ENCODE data around the gene CLIP3.
A peak's percentile ranks its signal among the peaks of the same experiment; 100 is the strongest.
"Not testable (repeated sequence)": the region's sequence is repeated elsewhere in the genome, so short reads cannot be mapped to it uniquely, and the experiment has no call there.

Gene CLIP3

GRCh38 chr19:36068810-36069499, 36.3 kb upstream of the CLIP3 start:
- H3K27ac ChIP-seq (ENCODE audit: insufficient read depth in 1 of 2, low read depth in 1 of 2, low read length in 2 of 2, poor library complexity in 1 of 2, severe bottlenecking in 2 of 2); CTCF ChIA-PET; H3K4me1 ChIP-seq (ENCODE audit: control extremely low read depth in 1 of 4, control insufficient read depth in 4 of 4, insufficient read depth in 4 of 4, low read length in 3 of 4); DNase-seq; POLR2A ChIA-PET; H3K4me3 ChIP-seq (ENCODE audit: control insufficient read depth in 1 of 7, extremely low read depth in 1 of 7, insufficient read depth in 4 of 7, low read depth in 2 of 7, low read length in 6 of 7); H3K27me3 ChIP-seq (replicated peaks in 2 of 5; ENCODE audit: control insufficient read depth in 4 of 5, insufficient read depth in 5 of 5, low read length in 4 of 5); H3K9me3 ChIP-seq (ENCODE audit: control extremely low read depth in 1 of 5, control insufficient read depth in 4 of 5, insufficient read depth in 2 of 5, low read depth in 1 of 5, low read length in 4 of 5): not testable (repeated sequence)
- H3K36me3 ChIP-seq (ENCODE audit: control insufficient read depth in 4 of 4, insufficient read depth in 4 of 4, low read length in 3 of 4): peaks cover 10 to 69% (median 34%) of the 10 kb centered on the region in 4 experiments
- 96% methylated on average over 19 of the region's 57 CpGs for WGBS (ENCODE audit: insufficient coverage)

GRCh38 chr19:36067681-36068080, 35.0 kb upstream of the CLIP3 start:
- POLR2A ChIA-PET: no interaction called here
- H3K36me3 ChIP-seq (ENCODE audit: control insufficient read depth in 4 of 4, insufficient read depth in 4 of 4, low read length in 3 of 4): peaks cover 7 to 66% (median 33%) of the 10 kb centered on the region in 4 experiments

GRCh38 chr19:36064826-36065225, 32.2 kb upstream of the CLIP3 start:
- no peak overlapping the region for H3K27ac ChIP-seq (ENCODE audit: insufficient read depth in 1 of 2, low read depth in 1 of 2, low read length in 2 of 2, poor library complexity in 1 of 2, severe bottlenecking in 2 of 2)
- POLR2A ChIA-PET: no interaction called here
- no peaks in the 10 kb centered on the region for H3K9me3 ChIP-seq (ENCODE audit: control extremely low read depth in 1 of 5, control insufficient read depth in 4 of 5, insufficient read depth in 2 of 5, low read depth in 1 of 5, low read length in 4 of 5)
- H3K27me3 ChIP-seq (replicated peaks in 2 of 5; ENCODE audit: control insufficient read depth in 4 of 5, insufficient read depth in 5 of 5, low read length in 4 of 5): no peaks in the 10 kb centered on the region
- no peak for DNase-seq
- H3K4me3 ChIP-seq (ENCODE audit: control insufficient read depth in 1 of 7, extremely low read depth in 1 of 7, insufficient read depth in 4 of 7, low read depth in 2 of 7, low read length in 6 of 7): no peak overlapping the region
- 89% methylated on average over 6 of the region's 8 CpGs for WGBS (ENCODE audit: insufficient coverage)
- CTCF ChIA-PET: interaction anchor here (0.6 kb wide), 1 partner anchor 68 kb away, joined by 3 read pairs; no protein-coding TSS in a partner anchor
- H3K36me3 ChIP-seq (ENCODE audit: control insufficient read depth in 4 of 4, insufficient read depth in 4 of 4, low read length in 3 of 4): peaks cover 5 to 68% (median 34%) of the 10 kb centered on the region in 4 experiments
- no peaks in the 10 kb centered on the region for H3K4me1 ChIP-seq (ENCODE audit: control extremely low read depth in 1 of 4, control insufficient read depth in 4 of 4, insufficient read depth in 4 of 4, low read length in 3 of 4)

More at GRCh38 chr19:36067681-36068080, 35.0 kb upstream of the CLIP3 start:
- 93% methylated on average over 10 of the region's 11 CpGs for WGBS (ENCODE audit: insufficient coverage)
- no peak for DNase-seq
- H3K9me3 ChIP-seq (ENCODE audit: control extremely low read depth in 1 of 5, control insufficient read depth in 4 of 5, insufficient read depth in 2 of 5, low read depth in 1 of 5, low read length in 4 of 5): no peaks in the 10 kb centered on the region
- H3K4me1 ChIP-seq (ENCODE audit: control extremely low read depth in 1 of 4, control insufficient read depth in 4 of 4, insufficient read depth in 4 of 4, low read length in 3 of 4): no peaks in the 10 kb centered on the region
- no peak overlapping the region for H3K4me3 ChIP-seq (ENCODE audit: control insufficient read depth in 1 of 7, extremely low read depth in 1 of 7, insufficient read depth in 4 of 7, low read depth in 2 of 7, low read length in 6 of 7)
- CTCF ChIA-PET: no interaction called here
- H3K27ac ChIP-seq (ENCODE audit: insufficient read depth in 1 of 2, low read depth in 1 of 2, low read length in 2 of 2, poor library complexity in 1 of 2, severe bottlenecking in 2 of 2): no peak overlapping the region
- H3K27me3 ChIP-seq (replicated peaks in 2 of 5; ENCODE audit: control insufficient read depth in 4 of 5, insufficient read depth in 5 of 5, low read length in 4 of 5): no peaks in the 10 kb centered on the region

- 100% methylated on average over 1 of the region's 2 CpGs for WGBS (ENCODE audit: insufficient coverage)
- H3K27me3 ChIP-seq (replicated peaks in 2 of 5; ENCODE audit: control insufficient read depth in 4 of 5, insufficient read depth in 5 of 5, low read length in 4 of 5): no peaks in the 10 kb centered on the region
- H3K4me3 ChIP-seq (ENCODE audit: control insufficient read depth in 1 of 7, extremely low read depth in 1 of 7, insufficient read depth in 4 of 7, low read depth in 2 of 7, low read length in 6 of 7): no peak overlapping the region
- DNase-seq: no peak
- ChIA-PET CTCF (interaction anchor here (0.8 to 1.8 kb wide), 9 partner anchors 11 to 108 kb away, joined by 3 to 9 read pairs (median 3); no protein-coding TSS in a partner anchor), POLR2A (no interaction called here)
- H3K27ac ChIP-seq (ENCODE audit: insufficient read depth in 1 of 2, low read depth in 1 of 2, low read length in 2 of 2, poor library complexity in 1 of 2, severe bottlenecking in 2 of 2): no peak overlapping the region
- peaks cover 0 to 5% (median 0%) of the 10 kb centered on the region in 4 experiments for H3K4me1 ChIP-seq (ENCODE audit: control extremely low read depth in 1 of 4, control insufficient read depth in 4 of 4, insufficient read depth in 4 of 4, low read length in 3 of 4)
- H3K36me3 ChIP-seq (ENCODE audit: control insufficient read depth in 4 of 4, insufficient read depth in 4 of 4, low read length in 3 of 4): peaks cover 5 to 70% (median 37%) of the 10 kb centered on the region in 4 experiments
- H3K9me3 ChIP-seq (ENCODE audit: control extremely low read depth in 1 of 5, control insufficient read depth in 4 of 5, insufficient read depth in 2 of 5, low read depth in 1 of 5, low read length in 4 of 5): no peaks in the 10 kb centered on the region
Observed at GRCh38 chr19:36061367-36061766, 28.7 kb upstream of the CLIP3 start.

GRCh38 chr19:36060430-36060829, 27.8 kb upstream of the CLIP3 start:
- Histone ChIP-seq H3K27me3 (replicated peaks in 2 of 5; ENCODE audit: control insufficient read depth in 4 of 5, insufficient read depth in 5 of 5, low read length in 4 of 5) (no peaks in the 10 kb centered on the region), H3K36me3 (ENCODE audit: control insufficient read depth in 4 of 4, insufficient read depth in 4 of 4, low read length in 3 of 4) (peaks cover 0 to 61% (median 33%) of the 10 kb centered on the region in 4 experiments), H3K9me3 (ENCODE audit: control extremely low read depth in 1 of 5, control insufficient read depth in 4 of 5, insufficient read depth in 2 of 5, low read depth in 1 of 5, low read length in 4 of 5) (no peaks in the 10 kb centered on the region), H3K4me3 (ENCODE audit: control insufficient read depth in 1 of 7, extremely low read depth in 1 of 7, insufficient read depth in 4 of 7, low read depth in 2 of 7, low read length in 6 of 7) (no peak overlapping the region), H3K27ac (ENCODE audit: insufficient read depth in 1 of 2, low read depth in 1 of 2, low read length in 2 of 2, poor library complexity in 1 of 2, severe bottlenecking in 2 of 2) (no peak overlapping the region), H3K4me1 (ENCODE audit: control extremely low read depth in 1 of 4, control insufficient read depth in 4 of 4, insufficient read depth in 4 of 4, low read length in 3 of 4) (peaks cover 0 to 14% (median 6%) of the 10 kb centered on the region in 4 experiments)
- 93% methylated on average over 4 of the region's 4 CpGs for WGBS (ENCODE audit: insufficient coverage)
- DNase-seq: peak; percentile 16 to 49 (median 41)
- ChIA-PET POLR2A (no interaction called here), CTCF (interaction anchor here (0.8 to 1.8 kb wide), 7 partner anchors 10 to 109 kb away, joined by 3 to 9 read pairs (median 3); no protein-coding TSS in a partner anchor)

- WGBS (ENCODE audit: insufficient coverage): 100% methylated on average over 4 of the region's 6 CpGs
- Histone ChIP-seq H3K4me3 (ENCODE audit: control insufficient read depth in 1 of 7, extremely low read depth in 1 of 7, insufficient read depth in 4 of 7, low read depth in 2 of 7, low read length in 6 of 7) (no peak overlapping the region), H3K4me1 (ENCODE audit: control extremely low read depth in 1 of 4, control insufficient read depth in 4 of 4, insufficient read depth in 4 of 4, low read length in 3 of 4) (peaks cover 0 to 17% (median 9%) of the 10 kb centered on the region in 4 experiments), H3K36me3 (ENCODE audit: control insufficient read depth in 4 of 4, insufficient read depth in 4 of 4, low read length in 3 of 4) (peaks cover 0 to 54% (median 33%) of the 10 kb centered on the region in 4 experiments), H3K9me3 (ENCODE audit: control extremely low read depth in 1 of 5, control insufficient read depth in 4 of 5, insufficient read depth in 2 of 5, low read depth in 1 of 5, low read length in 4 of 5) (no peaks in the 10 kb centered on the region), H3K27me3 (replicated peaks in 2 of 5; ENCODE audit: control insufficient read depth in 4 of 5, insufficient read depth in 5 of 5, low read length in 4 of 5) (no peaks in the 10 kb centered on the region), H3K27ac (ENCODE audit: insufficient read depth in 1 of 2, low read depth in 1 of 2, low read length in 2 of 2, poor library complexity in 1 of 2, severe bottlenecking in 2 of 2) (no peak overlapping the region)
- no peak for DNase-seq
- ChIA-PET POLR2A (no interaction called here), CTCF (interaction anchor here (0.9 to 1.3 kb wide), 4 partner anchors 12 to 68 kb away, joined by 3 read pairs; no protein-coding TSS in a partner anchor)
Observed at GRCh38 chr19:36059180-36059910, 26.7 kb upstream of the CLIP3 start.

Data from common myeloid progenitor, CD34-positive (primary cell).